GM18951 (cell line): ENCODE results near the gene KIF24.

Experiments used
- POLR2A ChIP-seq: IDR thresholded peaks from 4 replicates; pipeline ENCODE4 v1.6.1; 2011; ENCODE audit warnings: mild to moderate bottlenecking; ENCODE audit not compliant: insufficient read length, insufficient read depth; ENCODE audit errors: extremely low read depth
- in situ Hi-C: fragments of 300-500 bp; cut with MboI; formaldehyde crosslinking; loops from one replicate; pipeline ENCODE4 v1.12.0; 2022; ENCODE audit warnings: low sequenced_read_pairs, mixed read lengths, inconsistent platforms; ENCODE audit not compliant: unreplicated experiment

KIF24 gene

GRCh38 chr9:34328987-34329832 is at the start of gene KIF24, which contains the start of gene NUDT2:
TSS of gene KIF24 (minus strand) at chr9:34329268. CDS start at chr9:34311346, 17,922 bp downstream.
TSS of gene NUDT2 (plus strand) at chr9:34329569. CDS start at chr9:34339040, 9,471 bp downstream.
- in situ Hi-C loops, result no loop called here
- peak; percentile 80 for TF ChIP-seq POLR2A

DNA sequence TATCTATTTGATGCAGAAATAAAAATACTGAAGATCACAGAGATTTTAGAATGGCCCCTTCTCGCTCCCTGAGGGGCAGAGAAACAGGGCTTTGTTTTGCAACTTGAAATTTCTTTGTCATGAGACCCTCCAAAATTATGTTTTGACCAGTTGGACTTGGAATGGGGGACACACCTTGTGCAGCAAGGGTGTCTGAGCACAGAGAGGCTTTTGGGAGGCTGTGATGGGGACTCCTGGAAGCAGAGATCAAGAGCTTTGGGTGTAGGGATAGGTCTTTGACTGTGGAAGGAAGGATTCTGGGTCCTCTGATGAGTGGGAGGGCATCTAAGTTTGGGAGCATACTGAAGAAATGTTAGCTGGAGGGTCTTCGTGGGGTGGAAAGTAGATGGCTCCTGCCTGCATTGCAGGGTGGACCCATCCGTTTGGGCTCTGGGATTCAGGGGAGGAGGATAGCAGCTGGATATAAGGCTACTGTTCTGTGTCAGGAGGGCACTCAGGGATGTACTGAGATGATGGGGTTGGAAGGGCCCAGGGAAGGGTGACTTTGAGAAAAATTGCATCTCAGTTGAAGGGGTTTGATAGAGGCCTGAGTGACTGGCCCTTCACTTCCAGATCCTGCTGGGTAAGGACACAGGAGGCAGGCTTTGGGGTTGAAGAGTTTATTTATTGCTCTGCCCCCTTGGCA is 49.5 kb upstream of the KIF24 start:
- in situ Hi-C loops, result no loop called here
- no peak for TF ChIP-seq POLR2A

DNA sequence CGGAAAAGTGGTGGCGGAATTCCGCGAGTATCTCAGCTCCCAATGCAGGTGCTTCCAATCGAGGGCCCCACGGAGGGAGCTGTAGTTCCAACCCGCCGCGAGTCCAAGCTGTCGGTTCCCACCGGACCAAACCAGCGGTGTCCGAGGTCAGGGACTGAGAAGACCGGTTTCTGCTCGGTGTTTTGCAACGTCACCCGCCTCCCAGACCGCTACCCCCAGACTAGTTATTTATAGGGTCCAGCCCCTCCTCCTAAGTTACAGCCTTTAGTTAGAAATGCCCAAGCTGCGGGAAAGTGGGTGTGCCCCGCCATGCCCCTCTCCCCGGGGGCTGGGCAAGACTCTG is 48.3 kb upstream of the KIF24 start:
- in situ Hi-C loops, result no loop called here
- no peak for TF ChIP-seq POLR2A

DNA sequence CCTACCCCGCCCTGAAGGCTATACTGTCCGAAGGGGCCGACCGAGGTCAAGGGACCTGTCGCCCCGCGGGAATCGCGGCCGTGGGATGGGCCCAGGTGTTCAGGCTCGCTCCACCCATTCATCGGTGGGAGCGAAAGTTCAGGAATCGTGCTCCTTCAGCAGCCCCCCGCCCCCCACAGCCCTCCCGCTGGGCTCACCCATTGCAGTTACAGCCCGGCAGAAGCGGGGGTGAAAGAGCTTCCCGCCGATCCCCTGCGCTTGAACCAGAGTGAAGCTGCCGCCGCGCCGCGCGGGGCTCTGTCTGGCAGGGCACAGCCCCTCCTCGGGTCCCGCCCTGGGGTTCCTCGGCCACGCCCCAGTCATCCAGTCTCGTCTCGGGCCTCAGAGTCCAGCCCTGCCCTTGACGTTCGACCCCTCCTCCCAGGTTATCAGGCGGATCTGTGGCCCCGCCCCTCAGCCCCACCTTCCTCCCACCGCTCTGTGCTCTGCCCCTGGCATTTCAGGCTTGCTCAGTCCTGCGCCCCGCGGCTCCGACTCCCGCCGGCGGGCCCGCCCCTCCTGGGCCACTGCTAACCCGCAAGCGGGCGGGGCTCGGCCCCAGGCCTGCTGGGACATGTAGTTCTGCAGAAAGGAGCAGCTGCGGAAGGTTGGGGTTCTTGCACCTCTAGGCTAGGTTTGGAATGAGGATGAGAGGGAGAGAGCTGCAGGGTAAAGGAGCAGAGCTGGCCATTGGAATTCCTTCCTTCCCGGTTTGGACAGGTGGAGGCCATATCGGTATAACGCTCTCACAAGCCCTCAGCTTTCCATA is 47.7 kb upstream of the KIF24 start, which contains the start of gene MYORG:
Gene MYORG (minus strand): TSS at position 303 of the 808 bp plus-strand sequence. CDS start 3,955 bp downstream, outside the sequence.
- peak; percentile 38 for TF ChIP-seq POLR2A
- in situ Hi-C loops, result no loop called here

DNA sequence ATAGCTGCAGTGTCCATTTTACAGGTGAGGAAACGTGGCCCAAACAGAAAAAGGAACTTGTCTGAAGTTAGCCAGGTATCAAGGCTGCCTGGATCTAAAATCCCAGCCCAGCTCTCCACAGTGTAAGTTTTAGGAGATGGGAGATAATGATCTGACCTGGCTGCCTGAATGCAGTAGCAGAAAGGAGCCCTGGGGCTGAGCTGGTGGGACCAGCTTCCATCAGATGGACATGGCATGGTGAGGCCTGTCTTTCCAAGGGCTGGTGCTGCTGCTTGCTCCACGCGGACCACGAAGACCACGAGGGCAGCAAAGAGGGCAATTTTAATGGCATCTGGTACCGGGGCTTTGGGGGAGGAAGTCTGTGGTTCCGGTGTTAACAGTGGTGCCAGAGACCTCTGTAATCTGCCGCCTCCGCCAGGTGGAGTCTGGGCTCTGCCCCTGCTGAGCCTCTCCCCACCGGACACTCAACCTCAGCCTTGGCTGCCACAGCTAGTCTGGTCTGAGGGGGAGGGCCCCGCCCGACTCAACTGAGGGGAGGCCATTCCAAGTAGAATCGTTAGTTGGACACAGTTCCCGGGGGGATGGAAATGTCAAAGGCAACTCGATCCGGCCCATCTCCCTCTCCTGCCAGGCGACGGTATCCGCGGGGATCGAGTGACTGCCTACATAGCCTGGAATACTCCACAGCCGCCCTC is 47.0 kb upstream of the KIF24 start:
- in situ Hi-C loops, result no loop called here
- TF ChIP-seq POLR2A, result no peak

DNA sequence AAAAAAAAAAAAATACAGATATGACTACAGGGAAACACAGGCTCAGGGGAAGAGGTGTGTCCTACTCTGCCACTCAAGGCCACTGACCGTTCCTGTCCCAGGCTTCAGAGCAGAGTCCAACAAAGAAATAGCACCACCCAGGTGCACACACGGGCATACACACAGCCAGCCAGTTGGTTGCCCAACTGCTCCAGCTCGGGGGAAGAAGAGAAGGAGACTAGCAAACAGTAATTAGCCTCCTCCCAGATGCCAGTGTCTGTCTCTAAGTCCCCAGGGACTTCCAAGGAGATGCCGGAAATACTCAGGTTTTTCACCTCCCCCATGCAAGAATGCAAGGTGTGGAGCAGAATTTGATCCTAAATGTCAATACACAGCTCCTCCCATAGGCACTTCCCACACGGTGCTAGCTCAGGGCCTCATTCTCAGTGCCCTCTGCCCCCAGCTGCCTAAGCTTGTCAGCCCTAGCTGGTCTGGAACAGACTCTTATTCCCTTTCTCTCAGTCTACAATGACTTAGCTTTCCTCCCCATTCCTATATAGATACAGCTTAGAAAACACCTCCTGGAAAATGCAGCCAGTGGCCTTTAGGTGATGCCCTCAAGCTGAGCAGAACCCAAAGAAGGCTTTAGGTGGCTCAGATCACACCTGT is 46.0 kb upstream of the KIF24 start:
- no peak for TF ChIP-seq POLR2A
- in situ Hi-C loops, result no loop called here

DNA sequence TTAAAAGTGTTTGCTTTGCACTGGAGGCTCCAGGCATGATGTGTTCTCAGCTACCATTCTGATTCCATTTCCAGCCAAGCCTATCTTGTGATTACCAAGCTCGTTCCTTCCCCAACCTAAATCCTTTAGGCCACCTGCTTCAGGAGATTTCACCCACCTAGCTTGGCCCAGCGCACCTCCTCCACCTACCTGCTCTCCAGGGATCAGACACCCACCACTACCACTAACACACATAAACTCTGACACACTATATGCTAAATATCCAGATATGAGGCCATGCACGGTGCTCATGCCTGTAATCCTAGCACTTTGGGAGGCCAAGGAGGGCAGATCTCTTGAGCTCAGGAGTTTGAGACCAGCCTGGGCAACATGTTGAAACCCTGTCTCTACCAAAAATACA is 45.3 kb upstream of the KIF24 start:
- in situ Hi-C loops, result no loop called here
- no peak for TF ChIP-seq POLR2A

DNA sequence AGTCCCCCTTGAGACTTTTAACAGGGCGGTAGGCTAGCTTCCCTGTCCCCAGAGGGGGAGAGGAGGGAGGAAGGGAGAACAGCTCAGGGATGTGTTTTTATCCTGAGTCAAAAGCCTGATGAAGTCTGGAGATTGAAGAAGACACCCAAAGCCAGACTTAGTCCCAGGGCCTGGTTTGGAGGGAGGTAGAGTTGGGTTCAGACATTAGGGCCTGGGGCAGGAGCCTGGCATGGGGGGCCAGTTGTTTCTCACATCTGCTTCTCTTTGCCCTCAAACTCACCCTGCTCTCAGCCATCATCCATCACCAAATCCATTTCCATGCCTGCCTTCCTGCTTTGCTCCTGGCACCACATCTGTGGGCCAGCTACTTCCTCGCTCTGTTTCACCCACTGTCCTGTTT is 44.7 kb upstream of the KIF24 start:
- no peak for TF ChIP-seq POLR2A

DNA sequence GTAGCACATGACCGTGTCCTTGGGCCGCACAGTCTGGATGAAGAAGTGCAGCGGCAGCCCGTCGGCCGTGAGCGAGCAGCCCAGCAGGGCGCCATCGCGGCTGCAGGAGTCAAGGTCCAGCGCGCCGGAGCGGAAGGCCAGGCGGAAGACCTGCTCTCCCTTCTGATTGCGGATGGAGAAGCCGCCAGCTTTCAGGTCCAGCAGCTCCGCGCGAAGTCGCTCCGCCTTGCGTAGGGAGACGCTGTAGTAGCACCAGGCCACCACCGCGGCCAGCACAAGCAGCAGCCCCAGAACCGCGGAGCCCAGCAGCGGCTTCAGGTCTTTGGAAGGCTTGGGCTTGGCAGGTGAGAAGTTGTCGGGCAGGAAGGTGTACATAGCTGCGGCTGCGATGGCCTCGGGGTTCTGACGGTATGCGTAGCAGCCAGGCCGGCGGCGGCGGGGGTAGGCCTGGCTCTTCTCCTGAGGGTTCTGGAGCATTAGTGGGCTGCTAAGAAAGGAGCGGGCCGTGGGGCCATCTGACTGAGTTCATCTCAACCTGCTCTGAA is 43.5 kb upstream of the KIF24 start:
- in situ Hi-C loops, result no loop called here
- TF ChIP-seq POLR2A, result no peak

More for the DNA sequence above, 44.7 kb upstream of the KIF24 start:
- in situ Hi-C loops, result no loop called here

- TF ChIP-seq POLR2A, result no peak
- in situ Hi-C loops, result no loop called here
These were observed 42.9 kb upstream of the KIF24 start for GRCh38 chr9:34371886-34372466.

GRCh38 chr9:34370970-34371880 is 42.2 kb upstream of the KIF24 start:
- TF ChIP-seq POLR2A, result no peak
- in situ Hi-C loops, result no loop called here
